ENCODE measurements around the gene RHBDF2. TPM values are rescaled to one million over a fixed set of nuclear protein-coding genes. Genes with fewer than 3 reads are reported as not detected.

Gene RHBDF2
- polyA plus RNA-seq, 3 donors = 36.9 to 124 (median 68.6) TPM

DNA sequence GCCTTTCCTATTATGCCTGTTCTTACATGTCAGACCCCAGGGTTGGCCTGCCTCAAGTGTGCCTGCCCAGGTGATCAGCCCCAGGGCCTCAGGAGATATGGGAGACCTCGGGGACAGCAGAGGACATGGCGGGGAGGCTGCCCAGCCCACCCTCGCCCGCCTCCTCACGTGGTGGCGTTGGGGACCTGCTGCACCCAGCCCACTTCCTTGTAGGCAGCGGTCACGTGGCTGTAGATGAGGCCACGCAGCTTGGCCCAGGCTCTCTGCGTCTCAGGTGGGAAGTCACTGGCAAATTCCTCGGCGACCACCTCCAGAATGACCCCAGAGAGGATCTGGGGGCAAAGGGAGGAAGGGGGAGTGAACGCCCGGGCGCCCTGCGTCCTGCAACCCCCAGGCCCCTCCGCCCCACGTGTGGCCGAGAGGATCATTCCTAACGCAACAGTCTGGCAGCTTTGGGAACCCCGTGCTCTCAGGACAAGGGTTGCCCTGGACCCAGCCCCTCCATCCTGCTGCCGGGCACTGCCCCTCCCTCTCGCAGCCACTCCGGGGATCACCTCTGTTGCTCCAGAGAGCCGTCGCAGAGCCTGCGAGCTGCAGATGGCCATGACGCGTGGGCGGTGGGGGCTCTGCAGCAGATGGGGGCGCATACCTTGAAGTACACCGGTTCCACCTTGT lies 29.7 kb upstream of the RHBDF2 start:
- H3K4me3 Mint-ChIP-seq = no peak overlapping the region
- H3K4me1 Mint-ChIP-seq = peaks cover 18% of the 10 kb centered on the region

DNA sequence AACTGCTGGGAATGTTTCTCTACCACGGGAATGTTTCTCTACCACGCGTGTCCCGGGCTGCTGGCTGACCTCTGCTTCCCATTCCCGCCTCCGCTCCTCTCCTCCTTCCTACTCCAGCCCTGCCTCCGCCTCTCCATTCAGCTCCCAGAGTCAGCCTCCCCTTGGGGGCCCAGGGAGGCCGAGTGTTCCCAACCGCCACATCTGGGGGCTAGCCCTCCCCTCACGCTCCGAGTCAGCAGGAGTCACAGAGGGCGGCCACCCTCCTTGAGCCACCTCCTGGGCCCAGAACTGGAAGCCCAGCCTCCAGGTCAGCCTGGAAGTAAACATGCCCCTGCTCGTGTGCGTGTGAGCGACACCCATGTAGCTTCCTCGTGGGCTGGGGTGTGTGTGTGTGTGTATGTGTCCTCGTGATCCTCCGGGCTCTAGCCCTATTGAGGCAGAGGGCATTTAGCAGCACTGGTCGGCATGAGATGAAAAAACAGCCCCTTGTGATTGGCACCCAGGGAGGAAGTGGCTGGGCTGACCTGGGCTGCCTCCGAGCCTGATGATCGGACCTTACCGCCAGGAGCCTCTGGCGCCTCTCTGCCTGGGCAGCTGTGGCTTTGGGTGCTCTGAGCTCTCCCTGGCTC lies 29.0 kb upstream of the RHBDF2 start:
- H3K4me1 ChIP-seq (ENCODE audit: control insufficient read depth in 1 of 2, insufficient read depth in 2 of 2, low read length in 2 of 2) = peaks cover 4 to 16% of the 10 kb centered on the region in 2 donors
- H3K27me3 ChIP-seq (ENCODE audit: control insufficient read depth in 2 of 2, insufficient read depth in 2 of 2, low read length in 2 of 2) = peaks cover 0 to 23% of the 10 kb centered on the region in 2 donors
- H3K36me3 ChIP-seq (replicated peaks in 1 of 2; ENCODE audit: control insufficient read depth in 1 of 2, insufficient read depth in 2 of 2, low read length in 2 of 2) = no peaks in the 10 kb centered on the region
- TF ChIP-seq, protein P1, sequence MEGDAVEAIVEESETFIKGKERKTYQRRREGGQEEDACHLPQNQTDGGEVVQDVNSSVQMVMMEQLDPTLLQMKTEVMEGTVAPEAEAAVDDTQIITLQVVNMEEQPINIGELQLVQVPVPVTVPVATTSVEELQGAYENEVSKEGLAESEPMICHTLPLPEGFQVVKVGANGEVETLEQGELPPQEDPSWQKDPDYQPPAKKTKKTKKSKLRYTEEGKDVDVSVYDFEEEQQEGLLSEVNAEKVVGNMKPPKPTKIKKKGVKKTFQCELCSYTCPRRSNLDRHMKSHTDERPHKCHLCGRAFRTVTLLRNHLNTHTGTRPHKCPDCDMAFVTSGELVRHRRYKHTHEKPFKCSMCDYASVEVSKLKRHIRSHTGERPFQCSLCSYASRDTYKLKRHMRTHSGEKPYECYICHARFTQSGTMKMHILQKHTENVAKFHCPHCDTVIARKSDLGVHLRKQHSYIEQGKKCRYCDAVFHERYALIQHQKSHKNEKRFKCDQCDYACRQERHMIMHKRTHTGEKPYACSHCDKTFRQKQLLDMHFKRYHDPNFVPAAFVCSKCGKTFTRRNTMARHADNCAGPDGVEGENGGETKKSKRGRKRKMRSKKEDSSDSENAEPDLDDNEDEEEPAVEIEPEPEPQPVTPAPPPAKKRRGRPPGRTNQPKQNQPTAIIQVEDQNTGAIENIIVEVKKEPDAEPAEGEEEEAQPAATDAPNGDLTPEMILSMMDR (IDR thresholded peaks at IDR 0.05) = no peak
- H3K27ac ChIP-seq (ENCODE audit: low read depth in 1 of 2, low read length in 2 of 2) = no peak overlapping the region
- no peaks in the 10 kb centered on the region for H3K9me3 ChIP-seq (replicated peaks in 1 of 2; ENCODE audit: control insufficient read depth in 1 of 2, insufficient read depth in 1 of 2, low read length in 2 of 2)
- no peak overlapping the region for H3K4me3 ChIP-seq (replicated peaks in 1 of 3; ENCODE audit: low read depth in 2 of 3, low read length in 3 of 3)
- Mint-ChIP-seq H3K36me3 (no peaks in the 10 kb centered on the region), H3K4me3 (peak overlapping the region in 1 of 2 donors; percentile 27), H3K9me3 (peaks cover 0 to 3% (median 0%) of the 10 kb centered on the region in 7 donors), H3K27me3 (ENCODE audit: low read depth in 3 of 3) (peaks cover 20 to 30% (median 26%) of the 10 kb centered on the region in 3 donors), H3K4me1 (peaks cover 18% of the 10 kb centered on the region), H3K27ac (peak overlapping the region in 1 of 7 donors; percentile 37)
- H3K4me2 ChIP-seq (replicated peaks; ENCODE audit: extremely low read depth, low read length, poor library complexity, severe bottlenecking) = no peak overlapping the region
- DNase-seq = peak in 1 of 3 donors; percentile 43
- 81% methylated on average over 15 of the region's 23 CpGs for WGBS (ENCODE audit: insufficient coverage)
- H3K9ac ChIP-seq (ENCODE audit: insufficient read depth, low read length, poor library complexity, severe bottlenecking) = no peak overlapping the region
- H4K20me1 ChIP-seq (ENCODE audit: insufficient read depth, low read length) = no peaks in the 10 kb centered on the region
- H3K79me2 ChIP-seq (ENCODE audit: insufficient read depth, low read length) = no peaks in the 10 kb centered on the region
- peak overlapping the region; percentile 31 for H2AFZ ChIP-seq (ENCODE audit: insufficient read depth, low read depth, low read length, poor library complexity, severe bottlenecking)
- intact Hi-C loops (cut with micrococcal nuclease) = no loop called here

More for the DNA sequence above, 29.7 kb upstream of the RHBDF2 start:
- intact Hi-C loops (cut with micrococcal nuclease) = no loop called here
- Histone ChIP-seq H3K9me3 (replicated peaks in 1 of 2; ENCODE audit: control insufficient read depth in 1 of 2, insufficient read depth in 1 of 2, low read length in 2 of 2) (no peaks in the 10 kb centered on the region), H3K4me3 (replicated peaks in 1 of 3; ENCODE audit: low read depth in 2 of 3, low read length in 3 of 3) (no peak overlapping the region), H3K4me1 (ENCODE audit: control insufficient read depth in 1 of 2, insufficient read depth in 2 of 2, low read length in 2 of 2) (peaks cover 4 to 16% of the 10 kb centered on the region in 2 donors), H3K27ac (ENCODE audit: low read depth in 1 of 2, low read length in 2 of 2) (no peak overlapping the region), H3K9ac (ENCODE audit: insufficient read depth, low read length, poor library complexity, severe bottlenecking) (no peak overlapping the region), H2AFZ (ENCODE audit: insufficient read depth, low read depth, low read length, poor library complexity, severe bottlenecking) (peak overlapping the region; percentile 31), H3K27me3 (ENCODE audit: control insufficient read depth in 2 of 2, insufficient read depth in 2 of 2, low read length in 2 of 2) (peaks cover 0 to 23% of the 10 kb centered on the region in 2 donors), H3K4me2 (replicated peaks; ENCODE audit: extremely low read depth, low read length, poor library complexity, severe bottlenecking) (no peak overlapping the region), H3K79me2 (ENCODE audit: insufficient read depth, low read length) (no peaks in the 10 kb centered on the region), H4K20me1 (ENCODE audit: insufficient read depth, low read length) (no peaks in the 10 kb centered on the region), H3K36me3 (replicated peaks in 1 of 2; ENCODE audit: control insufficient read depth in 1 of 2, insufficient read depth in 2 of 2, low read length in 2 of 2) (no peaks in the 10 kb centered on the region)
- Mint-ChIP-seq H3K27me3 (ENCODE audit: low read depth in 3 of 3) (peaks cover 23 to 37% (median 32%) of the 10 kb centered on the region in 3 donors), H3K9me3 (peaks cover 0 to 3% (median 0%) of the 10 kb centered on the region in 7 donors), H3K36me3 (no peaks in the 10 kb centered on the region), H3K27ac (no peak overlapping the region)
- 85% methylated on average over 29 of the region's 32 CpGs for WGBS (ENCODE audit: insufficient coverage)
- TF ChIP-seq, protein P1 (IDR thresholded peaks at IDR 0.05) = no peak
- DNase-seq = no peak
